IPS-20b (cell line): ENCODE data around the gene MRTFB.

Experiments
- H3K27ac ChIP-seq: one replicate; pipeline ENCODE4 v1.5.1; 2013; ENCODE audit warnings: low read length
- H3K27me3 ChIP-seq: 2 replicates; pipeline ENCODE4 v1.6.1; 2013; ENCODE audit warnings: mild to moderate bottlenecking, low read length, inconsistent platforms; ENCODE audit not compliant: insufficient read depth
- H3K36me3 ChIP-seq: 2 replicates; pipeline ENCODE4 v1.6.1; 2013; ENCODE audit warnings: low read depth, mild to moderate bottlenecking, inconsistent platforms, low read length, moderate library complexity; ENCODE audit not compliant: insufficient read depth
- H3K4me1 ChIP-seq: 2 replicates; pipeline ENCODE4 v1.6.1; 2013; ENCODE audit warnings: mild to moderate bottlenecking, control low read depth, inconsistent platforms, low read length, moderate library complexity; ENCODE audit not compliant: insufficient read depth
- H3K4me3 ChIP-seq: 2 replicates; pipeline ENCODE4 v1.5.1; 2013; ENCODE audit warnings: mild to moderate bottlenecking, low read length, inconsistent platforms
- H3K9ac ChIP-seq: 2 replicates; pipeline ENCODE4 v1.6.1; 2013; ENCODE audit warnings: low read depth, mild to moderate bottlenecking, inconsistent platforms, low read length, moderate library complexity
- H3K9me3 ChIP-seq: 2 replicates; pipeline ENCODE4 v1.6.1; 2013; ENCODE audit warnings: mild to moderate bottlenecking, low read depth, low read length, inconsistent platforms; ENCODE audit not compliant: insufficient read depth

The MRTFB gene

DNA sequence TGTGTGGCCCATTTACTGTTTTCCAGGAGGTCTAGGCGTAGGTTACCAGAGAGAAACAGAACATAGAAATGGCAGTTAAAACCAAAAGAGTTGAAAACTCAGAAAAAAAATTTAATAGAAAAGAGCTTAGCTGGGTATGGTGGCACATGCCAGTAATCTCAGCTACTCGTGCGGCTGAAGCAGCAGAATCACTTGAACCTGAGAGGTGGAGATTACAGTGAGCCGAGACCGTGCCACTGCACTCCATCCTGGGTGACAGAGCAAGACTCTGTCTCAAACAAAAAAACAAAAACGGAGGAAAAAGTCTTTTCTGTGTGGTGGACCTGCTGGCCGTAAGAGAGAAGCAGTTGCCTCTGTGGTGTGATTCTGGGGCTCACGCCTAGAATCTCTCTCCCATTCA lies 35.8 kb downstream of the MRTFB start:
- Histone ChIP-seq H3K27ac (no peak overlapping the region), H3K4me3 (no peak overlapping the region), H3K4me1 (peaks cover 24% of the 10 kb centered on the region), H3K9ac (no peak overlapping the region), H3K36me3 (no peaks in the 10 kb centered on the region), H3K27me3 (no peaks in the 10 kb centered on the region), H3K9me3 (no peaks in the 10 kb centered on the region)

- no peak overlapping the region for H3K4me3 ChIP-seq
- no peaks in the 10 kb centered on the region for H3K36me3 ChIP-seq
- H3K4me1 ChIP-seq: peaks cover 15% of the 10 kb centered on the region
- H3K27ac ChIP-seq: no peak overlapping the region
- H3K9ac ChIP-seq: no peak overlapping the region
- H3K27me3 ChIP-seq: no peaks in the 10 kb centered on the region
- no peaks in the 10 kb centered on the region for H3K9me3 ChIP-seq
Observed at GRCh38 chr16:14109077-14109775, 38.1 kb downstream of the MRTFB start.

GRCh38 chr16:14109782-14110727 lies 38.9 kb downstream of the MRTFB start:
- Histone ChIP-seq H3K36me3 (no peaks in the 10 kb centered on the region), H3K27ac (no peak overlapping the region), H3K4me1 (peaks cover 15% of the 10 kb centered on the region), H3K4me3 (no peak overlapping the region), H3K27me3 (no peaks in the 10 kb centered on the region), H3K9ac (no peak overlapping the region), H3K9me3 (no peaks in the 10 kb centered on the region)

DNA sequence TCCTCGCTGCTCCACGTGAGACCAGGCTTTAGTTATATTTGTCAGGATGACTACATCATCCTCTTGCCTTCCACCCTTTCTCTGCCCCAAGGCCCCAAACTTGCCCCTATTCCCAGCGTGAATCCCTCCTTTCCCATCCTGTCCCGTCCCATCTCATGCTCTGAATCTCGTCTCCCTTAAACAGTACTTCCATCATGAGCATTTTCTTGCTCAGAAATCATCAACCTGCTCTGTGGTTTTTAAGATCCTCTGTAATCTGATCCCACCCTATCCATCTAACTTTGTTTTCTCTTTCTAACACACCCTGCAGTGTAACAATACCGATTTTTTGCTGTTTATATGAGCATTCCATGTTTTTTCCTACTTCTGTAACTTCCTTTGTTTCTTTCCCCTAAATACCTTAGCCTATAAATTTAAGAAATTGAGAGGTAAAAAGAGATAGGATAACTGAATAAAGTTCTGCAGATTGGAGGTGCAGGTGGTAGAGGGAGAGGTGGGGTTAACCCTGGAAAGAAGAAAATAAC lies 39.7 kb downstream of the MRTFB start:
- Histone ChIP-seq H3K27me3 (no peaks in the 10 kb centered on the region), H3K27ac (no peak overlapping the region), H3K9ac (no peak overlapping the region), H3K36me3 (no peaks in the 10 kb centered on the region), H3K4me3 (no peak overlapping the region), H3K9me3 (no peaks in the 10 kb centered on the region), H3K4me1 (peaks cover 14% of the 10 kb centered on the region)

- Histone ChIP-seq H3K27me3 (no peaks in the 10 kb centered on the region), H3K4me3 (no peak overlapping the region), H3K9me3 (no peaks in the 10 kb centered on the region), H3K9ac (no peak overlapping the region), H3K36me3 (no peaks in the 10 kb centered on the region), H3K27ac (no peak overlapping the region), H3K4me1 (peaks cover 13% of the 10 kb centered on the region; the same call in 1 of the 2 replicates)
Observed at GRCh38 chr16:14111713-14112538, 40.8 kb downstream of the MRTFB start.

DNA sequence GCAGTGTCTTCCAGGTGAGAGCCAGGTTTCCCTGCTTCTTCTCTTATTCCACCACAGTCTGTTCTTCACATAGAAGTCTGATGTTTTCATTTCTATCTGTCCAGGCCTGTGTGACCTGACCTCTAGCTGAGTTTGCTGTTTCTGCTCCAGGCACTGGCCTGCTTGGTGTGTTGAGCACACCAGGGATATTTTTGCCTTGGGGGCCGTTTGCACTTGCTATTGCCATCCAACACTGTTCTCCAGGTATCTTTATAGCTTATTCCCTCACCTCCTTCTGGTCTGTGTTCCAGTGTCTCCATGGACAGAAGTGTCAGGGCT lies 41.4 kb downstream of the MRTFB start:
- peaks cover 13% of the 10 kb centered on the region; the same call in 1 of the 2 replicates for H3K4me1 ChIP-seq
- H3K4me3 ChIP-seq: no peak overlapping the region
- no peaks in the 10 kb centered on the region for H3K9me3 ChIP-seq
- H3K36me3 ChIP-seq: no peaks in the 10 kb centered on the region
- no peak overlapping the region for H3K9ac ChIP-seq
- H3K27me3 ChIP-seq: no peaks in the 10 kb centered on the region
- no peak overlapping the region for H3K27ac ChIP-seq

- Histone ChIP-seq H3K36me3 (no peaks in the 10 kb centered on the region), H3K9ac (no peak overlapping the region), H3K4me1 (peaks cover 13% of the 10 kb centered on the region; the same call in 1 of the 2 replicates), H3K9me3 (no peaks in the 10 kb centered on the region), H3K27ac (no peak overlapping the region), H3K27me3 (no peaks in the 10 kb centered on the region), H3K4me3 (no peak overlapping the region)
Observed at GRCh38 chr16:14113344-14113743, 42.2 kb downstream of the MRTFB start.

DNA sequence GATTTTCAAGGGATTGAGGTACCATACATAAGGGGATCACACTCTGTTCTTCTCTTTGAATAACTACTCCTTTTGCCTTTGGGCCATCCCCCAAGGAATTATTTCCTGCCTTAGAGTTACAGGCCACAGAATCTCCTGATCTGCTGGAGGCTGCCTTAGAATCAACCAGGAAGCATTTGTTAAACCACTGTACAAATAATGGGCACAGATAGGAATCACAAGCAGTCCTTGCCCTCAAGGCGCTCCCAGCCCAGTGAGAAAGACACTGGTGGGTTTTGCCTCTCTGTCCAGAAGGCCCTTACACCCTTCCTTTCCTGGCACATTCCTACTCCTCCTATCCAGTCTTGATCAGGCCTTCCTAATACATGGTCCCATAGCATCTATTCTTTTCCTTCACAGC lies 45.9 kb downstream of the MRTFB start:
- no peaks in the 10 kb centered on the region for H3K9me3 ChIP-seq
- H3K36me3 ChIP-seq: no peaks in the 10 kb centered on the region
- H3K9ac ChIP-seq: no peak overlapping the region
- no peak overlapping the region for H3K4me3 ChIP-seq
- no peak overlapping the region for H3K27ac ChIP-seq
- H3K4me1 ChIP-seq: no peaks in the 10 kb centered on the region
- no peaks in the 10 kb centered on the region for H3K27me3 ChIP-seq

- no peak overlapping the region for H3K4me3 ChIP-seq
- H3K9ac ChIP-seq: no peak overlapping the region
- no peaks in the 10 kb centered on the region for H3K9me3 ChIP-seq
- H3K4me1 ChIP-seq: peaks cover 4% of the 10 kb centered on the region; the same call in 1 of the 2 replicates
- no peaks in the 10 kb centered on the region for H3K27me3 ChIP-seq
- H3K36me3 ChIP-seq: no peaks in the 10 kb centered on the region
- H3K27ac ChIP-seq: no peak overlapping the region
Observed at GRCh38 chr16:14119799-14120198, 48.7 kb downstream of the MRTFB start.

DNA sequence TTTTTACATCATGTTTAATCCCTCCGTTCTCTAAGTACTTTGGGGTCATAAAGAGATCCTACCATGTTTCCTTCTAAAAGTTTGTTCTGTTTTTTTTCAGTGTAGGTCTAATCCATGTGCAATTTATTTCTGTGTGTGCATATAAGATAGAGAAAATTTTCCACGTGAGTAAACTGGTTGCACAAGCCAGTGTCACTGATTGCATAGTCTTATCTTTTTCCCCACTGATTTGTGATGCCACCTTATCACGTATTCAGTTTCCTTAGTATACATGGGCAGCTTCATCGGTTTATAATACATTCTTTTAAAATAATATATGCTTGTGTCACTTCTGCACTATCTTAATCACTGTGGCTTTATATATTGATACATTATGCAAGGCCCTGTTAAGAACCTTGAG lies 49.2 kb downstream of the MRTFB start:
- H3K4me1 ChIP-seq: peaks cover 7% of the 10 kb centered on the region; the same call in 1 of the 2 replicates
- H3K4me3 ChIP-seq: no peak overlapping the region
- no peak overlapping the region for H3K9ac ChIP-seq
- H3K27me3 ChIP-seq: no peaks in the 10 kb centered on the region
- H3K27ac ChIP-seq: no peak overlapping the region
- no peaks in the 10 kb centered on the region for H3K9me3 ChIP-seq
- H3K36me3 ChIP-seq: no peaks in the 10 kb centered on the region

DNA sequence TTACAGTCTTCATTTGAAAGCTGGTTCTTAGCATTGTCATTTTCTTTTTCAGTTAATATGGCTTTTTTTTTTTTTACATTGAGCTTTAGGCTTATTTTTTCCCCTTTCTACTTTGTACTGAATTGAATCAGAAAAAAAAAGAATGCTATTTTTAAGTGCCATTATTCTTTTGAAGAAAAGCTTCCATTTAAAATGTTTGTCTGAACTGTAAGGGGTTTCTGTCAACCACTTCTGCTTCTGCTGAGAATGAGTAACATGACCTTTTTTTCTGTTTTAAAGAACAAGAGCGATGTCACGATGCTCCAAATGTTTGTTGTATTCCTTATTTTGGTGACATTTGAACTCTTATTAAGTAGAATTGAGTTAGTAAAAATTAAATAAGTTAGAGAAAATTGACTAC lies 50.0 kb downstream of the MRTFB start:
- no peak overlapping the region for H3K9ac ChIP-seq
- peaks cover 13% of the 10 kb centered on the region; the same call in 1 of the 2 replicates for H3K4me1 ChIP-seq
- H3K9me3 ChIP-seq: no peaks in the 10 kb centered on the region
- H3K27me3 ChIP-seq: no peaks in the 10 kb centered on the region
- no peak overlapping the region for H3K4me3 ChIP-seq
- no peaks in the 10 kb centered on the region for H3K36me3 ChIP-seq
- no peak overlapping the region for H3K27ac ChIP-seq
